ENCODE measurements around the gene PDE3A. TPM values are rescaled to one million over a fixed set of nuclear protein-coding genes. Genes with fewer than 3 reads are reported as not detected.

The PDE3A gene
- total RNA-seq, 2 donors from 2014 or later = 5.5 to 6.2 TPM

GRCh38 chr12:20641106-20641505 is 272.8 kb downstream of the PDE3A start:
- intact Hi-C loops (cut with DNase I) = no loop called here
- Histone ChIP-seq H3K4me3 (no peak overlapping the region), H3K27ac (no peak overlapping the region), H3K9me3 (no peaks in the 10 kb centered on the region), H3K27me3 (replicated peaks; ENCODE audit: insufficient read depth) (no peaks in the 10 kb centered on the region), H3K4me1 (replicated peaks) (no peaks in the 10 kb centered on the region), H3K36me3 (no peaks in the 10 kb centered on the region)
- TF ChIP-seq POLR2A (IDR thresholded peaks at IDR 0.05) (no peak), POLR2AphosphoS5 (IDR thresholded peaks at IDR 0.05) (no peak), CTCF (IDR thresholded peaks at IDR 0.05) (no peak)
- no peak for DNase-seq (ENCODE audit: low spot score)
- 75% methylated on average over 3 of the region's 3 CpGs for WGBS

- intact Hi-C loops (cut with DNase I) = no loop called here
Measured at GRCh38 chr12:20643822-20644221, 275.5 kb downstream of the PDE3A start.

DNA sequence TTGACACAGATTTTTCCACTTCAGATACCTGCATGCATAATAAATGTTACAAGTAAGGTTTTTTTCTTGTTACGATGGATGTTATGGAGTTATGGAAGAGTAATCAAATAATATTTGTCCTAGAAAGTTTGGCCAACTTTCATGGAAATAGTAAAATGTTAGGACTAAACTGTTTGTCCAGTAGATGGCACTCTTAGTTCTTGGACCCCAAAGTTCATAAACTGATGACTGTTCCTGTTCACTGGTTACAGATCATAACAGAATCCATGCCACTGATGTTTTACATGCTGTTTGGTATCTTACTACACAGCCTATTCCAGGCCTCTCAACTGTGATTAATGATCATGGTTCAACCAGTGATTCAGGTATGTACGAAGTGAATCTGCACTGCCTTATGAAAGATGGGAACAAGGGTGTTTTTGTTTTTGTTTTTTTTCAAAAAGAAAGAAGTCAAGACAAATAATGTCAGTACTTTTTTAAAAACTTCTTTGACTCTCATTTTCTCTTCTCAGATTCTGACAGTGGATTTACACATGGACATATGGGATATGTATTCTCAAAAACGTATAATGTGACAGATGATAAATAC is 278.0 kb downstream of the PDE3A start:
- 40% methylated on average over 3 of the region's 3 CpGs for WGBS
- Histone ChIP-seq H3K9me3 (no peaks in the 10 kb centered on the region), H3K4me3 (no peak overlapping the region), H3K4me1 (replicated peaks) (no peaks in the 10 kb centered on the region), H3K36me3 (no peaks in the 10 kb centered on the region), H3K27me3 (replicated peaks; ENCODE audit: insufficient read depth) (no peaks in the 10 kb centered on the region), H3K27ac (no peak overlapping the region)
- TF ChIP-seq POLR2AphosphoS5 (IDR thresholded peaks at IDR 0.05) (peak; percentile 22), POLR2A (IDR thresholded peaks at IDR 0.05) (no peak), CTCF (IDR thresholded peaks at IDR 0.05) (peak; percentile 13 to 64 (median 53))
- intact Hi-C loops (cut with DNase I) = no loop called here
- DNase-seq (ENCODE audit: low spot score) = no peak

More at GRCh38 chr12:20643822-20644221, 275.5 kb downstream of the PDE3A start:
- no peaks in the 10 kb centered on the region for H3K4me1 ChIP-seq (replicated peaks)
- H3K27me3 ChIP-seq (replicated peaks; ENCODE audit: insufficient read depth) = no peaks in the 10 kb centered on the region
- H3K9me3 ChIP-seq = no peaks in the 10 kb centered on the region
- no peak overlapping the region for H3K4me3 ChIP-seq
- no peaks in the 10 kb centered on the region for H3K36me3 ChIP-seq
- no peak overlapping the region for H3K27ac ChIP-seq
- TF ChIP-seq POLR2A (IDR thresholded peaks at IDR 0.05) (no peak), CTCF (IDR thresholded peaks at IDR 0.05) (no peak)
- WGBS = 65% methylated on average over 2 of the region's 2 CpGs
- DNase-seq (ENCODE audit: low spot score) = no peak

GRCh38 chr12:20653871-20654270 is 285.5 kb downstream of the PDE3A start:
- Histone ChIP-seq H3K4me1 (replicated peaks) (no peaks in the 10 kb centered on the region), H3K36me3 (no peaks in the 10 kb centered on the region), H3K27me3 (replicated peaks; ENCODE audit: insufficient read depth) (no peaks in the 10 kb centered on the region), H3K9me3 (no peaks in the 10 kb centered on the region), H3K27ac (no peak overlapping the region), H3K4me3 (no peak overlapping the region)
- intact Hi-C loops (cut with DNase I) = no loop called here
- DNase-seq (ENCODE audit: low spot score) = no peak
- WGBS = 93% methylated on average over 2 of the region's 2 CpGs
- TF ChIP-seq CTCF (IDR thresholded peaks at IDR 0.05) = no peak
- no peak for TF ChIP-seq POLR2A (IDR thresholded peaks at IDR 0.05)
- TF ChIP-seq POLR2AphosphoS5 (IDR thresholded peaks at IDR 0.05) = no peak

DNA sequence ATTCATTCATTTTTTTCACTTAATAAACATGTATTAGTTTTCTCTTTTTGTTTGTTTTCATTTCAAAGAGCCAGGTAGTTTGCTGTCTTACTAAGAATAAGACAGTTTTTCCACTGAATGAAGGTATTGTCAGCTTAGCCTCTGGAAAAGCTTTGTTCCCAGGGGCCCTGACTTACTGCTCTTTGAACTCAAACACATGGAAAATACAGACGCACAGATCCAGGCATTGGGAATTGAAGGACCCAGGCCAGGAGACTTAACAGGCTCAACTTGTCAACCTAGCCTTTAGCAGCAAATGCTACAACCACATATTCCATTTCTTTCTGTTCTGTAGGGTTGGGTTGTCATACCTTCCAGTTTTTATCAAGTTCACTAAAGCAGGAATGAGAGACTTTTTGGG is 288.3 kb downstream of the PDE3A start:
- H3K36me3 ChIP-seq = no peaks in the 10 kb centered on the region
- H3K4me1 ChIP-seq (replicated peaks) = no peaks in the 10 kb centered on the region
- TF ChIP-seq POLR2A (IDR thresholded peaks at IDR 0.05) (no peak), CTCF (IDR thresholded peaks at IDR 0.05) (no peak), POLR2AphosphoS5 (IDR thresholded peaks at IDR 0.05) (no peak)

More for the DNA sequence above, 288.3 kb downstream of the PDE3A start:
- Histone ChIP-seq H3K9me3 (no peaks in the 10 kb centered on the region), H3K4me3 (no peak overlapping the region), H3K27me3 (replicated peaks; ENCODE audit: insufficient read depth) (no peaks in the 10 kb centered on the region), H3K27ac (no peak overlapping the region)
- no peak for DNase-seq (ENCODE audit: low spot score)
- intact Hi-C loops (cut with DNase I) = no loop called here
- WGBS = 60% methylated on average over 1 of the region's 1 CpG

All from prostate gland (tissue), 2 donors.